GM10266 (cell line): ENCODE data around the gene NCBP2L.

Source experiments
- DNase-seq: peaks from one replicate; pipeline ENCODE4 v3.0.0; 2012; ENCODE audit errors: extremely low spot score
- TF ChIP-seq, protein P1 (sequence below): IDR thresholded peaks from 2 replicates; pipeline ENCODE4 v1.5.1; 2012; ENCODE audit warnings: mild to moderate bottlenecking, low read depth; ENCODE audit not compliant: control insufficient read depth, insufficient read depth; ENCODE audit errors: missing control alignments

The NCBP2L gene

DNA sequence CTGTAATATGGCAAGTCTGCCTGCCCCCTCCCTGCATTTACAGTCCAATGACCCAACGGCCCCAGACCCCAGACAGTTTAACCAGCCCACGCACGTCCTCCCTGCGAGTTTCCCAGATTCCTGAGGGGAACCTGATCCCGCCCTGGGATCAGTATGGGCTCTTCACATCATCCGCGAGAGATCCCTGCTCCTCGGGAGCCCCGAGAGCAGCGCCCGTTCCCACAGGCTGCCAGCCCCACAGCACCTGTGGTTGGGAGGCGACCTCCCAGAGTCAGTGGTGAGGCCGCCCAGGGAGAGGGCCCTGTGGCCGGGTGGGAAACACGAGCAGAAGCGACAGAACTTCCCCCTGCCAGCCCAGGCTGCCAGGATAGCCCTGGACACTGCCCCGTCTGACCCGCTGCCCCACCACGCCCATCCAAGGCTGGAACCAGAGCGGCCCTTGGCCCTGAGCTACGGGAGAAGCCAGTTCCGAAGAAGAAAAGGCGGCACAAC, 34.8 kb upstream of the NCBP2L start:
- TF ChIP-seq, protein P1, sequence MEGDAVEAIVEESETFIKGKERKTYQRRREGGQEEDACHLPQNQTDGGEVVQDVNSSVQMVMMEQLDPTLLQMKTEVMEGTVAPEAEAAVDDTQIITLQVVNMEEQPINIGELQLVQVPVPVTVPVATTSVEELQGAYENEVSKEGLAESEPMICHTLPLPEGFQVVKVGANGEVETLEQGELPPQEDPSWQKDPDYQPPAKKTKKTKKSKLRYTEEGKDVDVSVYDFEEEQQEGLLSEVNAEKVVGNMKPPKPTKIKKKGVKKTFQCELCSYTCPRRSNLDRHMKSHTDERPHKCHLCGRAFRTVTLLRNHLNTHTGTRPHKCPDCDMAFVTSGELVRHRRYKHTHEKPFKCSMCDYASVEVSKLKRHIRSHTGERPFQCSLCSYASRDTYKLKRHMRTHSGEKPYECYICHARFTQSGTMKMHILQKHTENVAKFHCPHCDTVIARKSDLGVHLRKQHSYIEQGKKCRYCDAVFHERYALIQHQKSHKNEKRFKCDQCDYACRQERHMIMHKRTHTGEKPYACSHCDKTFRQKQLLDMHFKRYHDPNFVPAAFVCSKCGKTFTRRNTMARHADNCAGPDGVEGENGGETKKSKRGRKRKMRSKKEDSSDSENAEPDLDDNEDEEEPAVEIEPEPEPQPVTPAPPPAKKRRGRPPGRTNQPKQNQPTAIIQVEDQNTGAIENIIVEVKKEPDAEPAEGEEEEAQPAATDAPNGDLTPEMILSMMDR = no peak
- DNase-seq = no peak

DNA sequence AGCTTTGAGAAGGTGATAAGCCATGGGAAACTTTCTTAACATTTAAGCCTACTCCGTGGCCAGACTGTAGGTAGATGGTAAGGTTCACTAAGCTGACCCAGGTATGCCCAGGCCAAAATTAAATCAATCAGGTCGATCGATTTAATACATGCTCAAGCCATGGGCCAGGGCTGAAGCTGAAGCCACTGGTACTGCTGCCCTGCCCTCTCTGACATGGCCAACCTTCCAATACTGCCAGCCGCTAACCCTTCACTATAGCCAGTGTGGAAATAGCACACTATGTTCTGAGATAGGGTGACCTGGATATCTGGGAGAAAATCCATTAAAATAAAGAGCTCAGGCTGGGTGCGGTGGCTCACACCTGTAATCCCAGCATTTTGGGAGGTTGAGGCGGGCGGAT, 33.5 kb upstream of the NCBP2L start:
- TF ChIP-seq, protein P1 = no peak
- DNase-seq = no peak

DNA sequence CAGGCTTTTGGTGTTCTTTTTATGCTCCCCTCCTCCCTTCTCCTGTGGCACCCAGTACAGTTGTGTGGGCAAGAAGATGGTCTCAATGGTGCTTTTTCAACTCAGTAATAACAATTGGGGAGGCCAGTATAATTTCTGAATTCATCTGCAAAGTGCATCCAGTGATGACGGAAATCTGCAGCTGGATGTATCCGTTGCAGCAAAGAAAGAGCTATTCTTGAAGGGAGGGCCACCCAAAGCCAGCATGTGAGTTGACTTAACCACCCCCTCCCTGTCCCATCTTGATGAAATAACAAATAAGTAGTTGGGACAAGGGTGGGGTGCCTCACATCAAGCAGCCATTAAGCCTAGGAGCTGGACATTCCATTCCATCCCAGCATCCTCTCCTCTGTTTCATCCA, 32.7 kb upstream of the NCBP2L start:
- TF ChIP-seq, protein P1 = no peak
- no peak for DNase-seq

DNA sequence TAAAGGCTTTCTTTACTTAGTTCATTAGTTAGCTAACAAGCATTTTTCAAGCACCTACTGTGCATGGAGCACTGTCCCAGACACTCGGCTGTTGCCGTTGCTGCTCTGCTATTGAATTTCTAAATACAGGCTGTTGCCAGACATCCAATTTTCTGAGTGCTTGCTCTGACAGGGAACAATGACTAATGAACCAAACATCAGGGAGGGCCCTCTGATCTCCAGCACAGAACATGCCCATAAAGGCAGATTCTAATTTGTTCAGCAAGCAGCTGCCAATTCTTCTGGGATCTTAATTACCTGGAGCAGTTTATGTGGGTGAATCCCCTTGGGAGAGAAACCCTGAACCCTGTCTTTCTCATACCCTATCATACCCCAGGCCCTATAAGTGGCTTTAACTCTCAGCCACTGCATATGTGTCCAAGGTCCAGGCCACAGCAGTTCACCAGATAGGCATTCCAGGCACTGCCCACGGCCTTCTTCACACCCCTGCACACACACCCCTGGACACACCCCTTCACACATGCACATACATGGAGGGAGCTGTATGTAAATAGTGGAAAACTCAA, 29.9 kb upstream of the NCBP2L start:
- TF ChIP-seq, protein P1 = no peak
- no peak for DNase-seq

DNA sequence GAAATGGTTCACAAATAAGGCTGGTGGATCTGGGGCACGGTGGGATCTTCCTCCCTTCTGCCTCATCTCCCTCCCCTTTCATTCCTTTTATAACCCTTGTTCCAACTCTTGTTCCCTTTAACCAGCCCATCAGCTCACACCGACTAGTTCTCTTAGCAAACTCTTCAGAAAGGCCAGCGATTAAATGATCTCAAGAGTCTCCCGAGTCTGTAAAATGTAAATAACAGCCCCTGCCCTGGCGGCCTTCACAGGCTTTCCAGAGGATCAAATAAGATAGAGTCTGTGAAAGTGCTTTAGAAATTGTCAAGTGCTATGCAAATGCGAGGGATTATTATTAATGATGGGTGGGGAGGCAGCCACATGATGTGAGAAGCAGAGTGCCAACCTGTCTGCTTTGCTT, 29.0 kb upstream of the NCBP2L start:
- TF ChIP-seq, protein P1 = no peak
- DNase-seq = no peak

DNA sequence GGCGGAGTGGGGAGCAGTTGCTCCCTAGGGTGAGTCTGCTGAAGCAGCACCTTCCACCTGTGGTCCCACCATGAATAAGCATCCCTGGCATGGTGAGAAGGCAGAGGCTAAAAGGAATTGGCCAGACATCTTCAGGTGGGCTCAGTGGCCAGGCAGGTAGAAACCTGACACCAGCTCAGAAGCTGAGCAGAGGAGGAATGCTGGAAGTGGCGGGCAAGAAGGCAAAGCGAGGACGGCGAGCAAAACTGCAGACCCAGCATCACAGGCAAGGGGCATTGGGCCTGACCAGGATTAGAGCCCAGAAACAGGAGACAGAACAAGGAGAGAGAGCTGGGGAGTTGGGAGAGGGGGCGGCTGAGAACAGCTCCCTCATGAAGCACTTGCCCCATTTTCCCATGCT, 27.3 kb upstream of the NCBP2L start:
- TF ChIP-seq, protein P1 = no peak
- no peak for DNase-seq

DNA sequence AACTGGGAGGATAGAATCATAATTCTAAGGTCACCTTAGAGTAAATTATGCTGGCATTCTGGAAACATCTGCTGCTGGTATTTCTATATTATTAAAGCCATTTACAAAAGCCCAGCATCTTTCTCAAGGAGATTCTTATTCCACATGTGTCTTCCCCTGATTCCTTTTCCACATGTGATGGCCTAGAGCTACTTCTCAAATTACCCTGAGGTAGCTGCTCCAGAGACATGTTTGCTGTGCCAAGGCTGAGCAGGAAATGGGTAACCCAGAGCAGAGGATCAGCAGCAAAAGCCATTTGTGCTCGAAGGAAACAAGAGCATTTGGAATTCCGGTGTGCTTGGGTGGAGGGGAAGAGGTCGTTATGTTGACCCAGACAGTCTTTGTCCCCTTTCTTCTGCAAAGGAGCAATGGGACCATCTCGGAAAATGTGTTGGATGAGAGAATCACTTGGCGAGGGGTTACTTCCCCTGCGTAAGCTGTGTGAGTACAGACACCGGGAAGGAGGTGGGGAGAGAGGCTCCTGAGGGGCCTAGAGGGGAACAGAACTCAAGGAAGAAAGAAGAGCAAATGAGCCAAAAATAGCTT, 26.6 kb upstream of the NCBP2L start:
- TF ChIP-seq, protein P1 = no peak
- DNase-seq = no peak
